ENCODE measurements around the gene EPB41L4A. TPM values are rescaled to one million over a fixed set of nuclear protein-coding genes. Genes with fewer than 3 reads are reported as not detected.

Gene EPB41L4A
- total and polyA plus RNA-seq, 2 experiments from 2014 or later, result 9.5 to 12.9 TPM

- Histone ChIP-seq H3K4me2 (no peak overlapping the region), H3K79me2 (peaks cover 4% of the 10 kb centered on the region), H3K9me2 (replicated peaks; ENCODE audit: insufficient read depth) (no peaks in the 10 kb centered on the region), H3K4me3 (no peak overlapping the region), H3K4me1 (ENCODE audit: insufficient read depth) (no peaks in the 10 kb centered on the region), H3K9me3 (ENCODE audit: low read depth) (no peaks in the 10 kb centered on the region), H2AFZ (no peak overlapping the region), H3K27me3 (no peaks in the 10 kb centered on the region), H4K20me1 (ENCODE audit: insufficient read depth, poor library complexity, severe bottlenecking) (no peaks in the 10 kb centered on the region), H3K36me3 (replicated peaks; ENCODE audit: insufficient read depth, low read depth) (no peaks in the 10 kb centered on the region), H3K27ac (no peak overlapping the region)
- WGBS (ENCODE audit: low lambda C conversion rate, missing lambda C conversion rate), result 88% methylated on average over 1 of the region's 1 CpG
- TF ChIP-seq CTCF (IDR thresholded peaks at IDR 0.05; ENCODE audit: poor library complexity), result no peak
- no peak for TF ChIP-seq EZH2 (IDR thresholded peaks at IDR 0.05; ENCODE audit: borderline replicate concordance)
- no peak for TF ChIP-seq EZH2phosphoT487 (IDR thresholded peaks at IDR 0.05; ENCODE audit: low read depth, severe bottlenecking, unreplicated experiment)
- DNase-seq (ENCODE audit: low spot score), result no peak
These were observed 33.1 kb downstream of the EPB41L4A start for GRCh38 chr5:112385969-112386368.

GRCh38 chr5:112385566-112385965 lies 33.5 kb downstream of the EPB41L4A start:
- Histone ChIP-seq H3K9me2 (replicated peaks; ENCODE audit: insufficient read depth) (no peaks in the 10 kb centered on the region), H3K27me3 (no peaks in the 10 kb centered on the region), H3K4me3 (no peak overlapping the region), H2AFZ (no peak overlapping the region), H3K4me2 (no peak overlapping the region), H3K27ac (no peak overlapping the region), H3K9me3 (ENCODE audit: low read depth) (no peaks in the 10 kb centered on the region), H3K36me3 (replicated peaks; ENCODE audit: insufficient read depth, low read depth) (no peaks in the 10 kb centered on the region), H3K4me1 (ENCODE audit: insufficient read depth) (no peaks in the 10 kb centered on the region), H3K79me2 (peaks cover 4% of the 10 kb centered on the region), H4K20me1 (ENCODE audit: insufficient read depth, poor library complexity, severe bottlenecking) (no peaks in the 10 kb centered on the region)
- no peak for DNase-seq (ENCODE audit: low spot score)
- no peak for TF ChIP-seq EZH2phosphoT487 (IDR thresholded peaks at IDR 0.05; ENCODE audit: low read depth, severe bottlenecking, unreplicated experiment)
- 94% methylated on average over 3 of the region's 3 CpGs for WGBS (ENCODE audit: low lambda C conversion rate, missing lambda C conversion rate)

- Histone ChIP-seq H3K4me1 (ENCODE audit: insufficient read depth) (no peaks in the 10 kb centered on the region), H4K20me1 (ENCODE audit: insufficient read depth, poor library complexity, severe bottlenecking) (no peaks in the 10 kb centered on the region), H3K4me2 (no peak overlapping the region), H3K27me3 (no peaks in the 10 kb centered on the region), H3K4me3 (no peak overlapping the region), H3K36me3 (replicated peaks; ENCODE audit: insufficient read depth, low read depth) (no peaks in the 10 kb centered on the region), H3K9me3 (ENCODE audit: low read depth) (no peaks in the 10 kb centered on the region), H3K9me2 (replicated peaks; ENCODE audit: insufficient read depth) (no peaks in the 10 kb centered on the region), H3K27ac (no peak overlapping the region), H2AFZ (no peak overlapping the region), H3K79me2 (peaks cover 4% of the 10 kb centered on the region)
- DNase-seq (ENCODE audit: low spot score), result no peak
- 91% methylated on average over 3 of the region's 3 CpGs for WGBS (ENCODE audit: low lambda C conversion rate, missing lambda C conversion rate)
- TF ChIP-seq EZH2 (IDR thresholded peaks at IDR 0.05; ENCODE audit: borderline replicate concordance), result no peak
- no peak for TF ChIP-seq CTCF (IDR thresholded peaks at IDR 0.05; ENCODE audit: poor library complexity)
- no peak for TF ChIP-seq EZH2phosphoT487 (IDR thresholded peaks at IDR 0.05; ENCODE audit: low read depth, severe bottlenecking, unreplicated experiment)
These were observed 34.6 kb downstream of the EPB41L4A start for GRCh38 chr5:112384523-112384922.

GRCh38 chr5:112382886-112383285 lies 36.2 kb downstream of the EPB41L4A start:
- H3K36me3 ChIP-seq (replicated peaks; ENCODE audit: insufficient read depth, low read depth), result no peaks in the 10 kb centered on the region
- no peak overlapping the region for H3K4me2 ChIP-seq
- H3K79me2 ChIP-seq, result peaks cover 4% of the 10 kb centered on the region
- no peak overlapping the region for H3K4me3 ChIP-seq
- no peaks in the 10 kb centered on the region for H3K9me2 ChIP-seq (replicated peaks; ENCODE audit: insufficient read depth)
- H3K9me3 ChIP-seq (ENCODE audit: low read depth), result no peaks in the 10 kb centered on the region
- H2AFZ ChIP-seq, result no peak overlapping the region
- H4K20me1 ChIP-seq (ENCODE audit: insufficient read depth, poor library complexity, severe bottlenecking), result no peaks in the 10 kb centered on the region
- no peaks in the 10 kb centered on the region for H3K27me3 ChIP-seq
- TF ChIP-seq EZH2phosphoT487 (IDR thresholded peaks at IDR 0.05; ENCODE audit: low read depth, severe bottlenecking, unreplicated experiment), result no peak
- TF ChIP-seq CTCF (IDR thresholded peaks at IDR 0.05; ENCODE audit: poor library complexity), result no peak
- no peak for TF ChIP-seq EZH2 (IDR thresholded peaks at IDR 0.05; ENCODE audit: borderline replicate concordance)
- no peak overlapping the region for H3K27ac ChIP-seq
- no peak for DNase-seq (ENCODE audit: low spot score)
- WGBS (ENCODE audit: low lambda C conversion rate, missing lambda C conversion rate), result 73% methylated on average over 2 of the region's 2 CpGs
- H3K4me1 ChIP-seq (ENCODE audit: insufficient read depth), result no peaks in the 10 kb centered on the region
